ENCODE results near the gene CWC27.

Gene CWC27

GRCh38 chr5:64978546-64978945 is 209.8 kb downstream of the CWC27 start:
- no peak for DNase-seq (ENCODE audit: low read depth)

- no peak for DNase-seq (ENCODE audit: low read depth)
Measured at GRCh38 chr5:64979531-64979930, 210.8 kb downstream of the CWC27 start.

- DNase-seq (ENCODE audit: low read depth), result no peak
Measured at GRCh38 chr5:64980176-64980575, 211.4 kb downstream of the CWC27 start.

- no peak for DNase-seq (ENCODE audit: low read depth)
Measured at GRCh38 chr5:64987768-64988167, 219.0 kb downstream of the CWC27 start.

- DNase-seq (ENCODE audit: low read depth), result no peak
Measured at GRCh38 chr5:65009207-65009606, 240.5 kb downstream of the CWC27 start.

- no peak for DNase-seq (ENCODE audit: low read depth)
Measured at GRCh38 chr5:65010841-65011240, 242.1 kb downstream of the CWC27 start.

- DNase-seq (ENCODE audit: low read depth), result no peak
Measured at GRCh38 chr5:65012301-65012892, 243.7 kb downstream of the CWC27 start.

- DNase-seq (ENCODE audit: low read depth), result no peak
Measured at GRCh38 chr5:65013166-65013565, 244.4 kb downstream of the CWC27 start.

- DNase-seq (ENCODE audit: low read depth), result no peak
Measured at GRCh38 chr5:65014769-65015168, 246.0 kb downstream of the CWC27 start.

GRCh38 chr5:65015767-65016166 is 247.0 kb downstream of the CWC27 start:
- no peak for DNase-seq (ENCODE audit: low read depth)

- no peak for DNase-seq (ENCODE audit: low read depth)
Measured at GRCh38 chr5:65017636-65018035, 248.9 kb downstream of the CWC27 start.

- DNase-seq (ENCODE audit: low read depth), result no peak
Measured at GRCh38 chr5:65018763-65019162, 250.0 kb downstream of the CWC27 start.

GRCh38 chr5:65020492-65020891 is 251.8 kb downstream of the CWC27 start:
- no peak for DNase-seq (ENCODE audit: low read depth)

- no peak for DNase-seq (ENCODE audit: low read depth)
Measured at GRCh38 chr5:65021527-65022226, 252.9 kb downstream of the CWC27 start.

GRCh38 chr5:65022932-65023331 is 254.2 kb downstream of the CWC27 start:
- DNase-seq (ENCODE audit: low read depth), result no peak

- no peak for DNase-seq (ENCODE audit: low read depth)
Measured at GRCh38 chr5:65024681-65025080, 256.0 kb downstream of the CWC27 start.

GRCh38 chr5:65026816-65027548 is 258.3 kb downstream of the CWC27 start:
- no peak for DNase-seq (ENCODE audit: low read depth)

GRCh38 chr5:65029178-65029577 is 260.4 kb downstream of the CWC27 start:
- DNase-seq (ENCODE audit: low read depth), result no peak

GRCh38 chr5:65030056-65030455 is 261.3 kb downstream of the CWC27 start:
- DNase-seq (ENCODE audit: low read depth), result no peak

GRCh38 chr5:65032250-65032649 is 263.5 kb downstream of the CWC27 start:
- DNase-seq (ENCODE audit: low read depth), result no peak

- DNase-seq (ENCODE audit: low read depth), result no peak
Measured at GRCh38 chr5:65034029-65034812, 265.5 kb downstream of the CWC27 start.

GRCh38 chr5:65034813-65035209 is 266.1 kb downstream of the CWC27 start:
- no peak for DNase-seq (ENCODE audit: low read depth)
